Neuron (in vitro differentiated cells): ENCODE results near the gene UQCR11.

Experiments
- H2AFZ ChIP-seq: one replicate; pipeline ENCODE4 v1.6.1; 2013; ENCODE audit warnings: low read depth, mild to moderate bottlenecking, inconsistent platforms, low read length, moderate library complexity
- H3K27me3 ChIP-seq: one replicate; pipeline ENCODE4 v1.6.1; 2013; ENCODE audit warnings: low read length; ENCODE audit not compliant: insufficient read depth
- H3K36me3 ChIP-seq: one replicate; pipeline ENCODE4 v1.6.1; 2013; ENCODE audit warnings: low read length; ENCODE audit not compliant: insufficient read depth
- H3K4me1 ChIP-seq: one replicate; pipeline ENCODE4 v1.6.1; 2013; ENCODE audit warnings: low read length; ENCODE audit not compliant: insufficient read depth
- H3K4me3 ChIP-seq: 2 replicates; pipeline ENCODE4 v1.5.1; 2013; ENCODE audit warnings: mild to moderate bottlenecking, low read length, moderate library complexity
- H3K9me3 ChIP-seq: one replicate; pipeline ENCODE4 v1.6.1; 2013; ENCODE audit warnings: low read length

UQCR11 gene

GRCh38 chr19:1630012-1630411 lies 24.8 kb upstream of the UQCR11 start:
- Histone ChIP-seq H2AFZ (no peak overlapping the region), H3K36me3 (peaks cover 74% of the 10 kb centered on the region), H3K4me1 (no peaks in the 10 kb centered on the region), H3K9me3 (no peaks in the 10 kb centered on the region), H3K27me3 (no peaks in the 10 kb centered on the region), H3K4me3 (no peak overlapping the region)

GRCh38 chr19:1629256-1629808 lies 24.1 kb upstream of the UQCR11 start:
- no peak overlapping the region for H3K4me3 ChIP-seq
- H3K4me1 ChIP-seq, result no peaks in the 10 kb centered on the region
- no peak overlapping the region for H2AFZ ChIP-seq
- no peaks in the 10 kb centered on the region for H3K27me3 ChIP-seq
- no peaks in the 10 kb centered on the region for H3K9me3 ChIP-seq
- H3K36me3 ChIP-seq, result peaks cover 74% of the 10 kb centered on the region

- Histone ChIP-seq H3K36me3 (peaks cover 72% of the 10 kb centered on the region), H3K4me3 (no peak overlapping the region)
Observed at GRCh38 chr19:1627194-1627593, 21.9 kb upstream of the UQCR11 start.

GRCh38 chr19:1626417-1627010 lies 21.3 kb upstream of the UQCR11 start:
- H3K4me1 ChIP-seq, result no peaks in the 10 kb centered on the region
- H3K36me3 ChIP-seq, result peaks cover 67% of the 10 kb centered on the region
- no peaks in the 10 kb centered on the region for H3K9me3 ChIP-seq
- H2AFZ ChIP-seq, result no peak overlapping the region
- H3K27me3 ChIP-seq, result no peaks in the 10 kb centered on the region
- H3K4me3 ChIP-seq, result no peak overlapping the region

More at GRCh38 chr19:1627194-1627593, 21.9 kb upstream of the UQCR11 start:
- H3K27me3 ChIP-seq, result no peaks in the 10 kb centered on the region
- no peaks in the 10 kb centered on the region for H3K4me1 ChIP-seq
- H3K9me3 ChIP-seq, result no peaks in the 10 kb centered on the region
- H2AFZ ChIP-seq, result no peak overlapping the region

GRCh38 chr19:1624458-1624857 lies 19.2 kb upstream of the UQCR11 start:
- H3K36me3 ChIP-seq, result peaks cover 65% of the 10 kb centered on the region
- no peaks in the 10 kb centered on the region for H3K9me3 ChIP-seq
- H3K27me3 ChIP-seq, result no peaks in the 10 kb centered on the region
- no peak overlapping the region for H3K4me3 ChIP-seq
- no peaks in the 10 kb centered on the region for H3K4me1 ChIP-seq
- no peak overlapping the region for H2AFZ ChIP-seq

GRCh38 chr19:1622541-1622940 lies 17.3 kb upstream of the UQCR11 start:
- Histone ChIP-seq H3K9me3 (no peaks in the 10 kb centered on the region), H3K36me3 (peaks cover 82% of the 10 kb centered on the region), H3K4me1 (no peaks in the 10 kb centered on the region), H3K4me3 (no peak overlapping the region), H3K27me3 (no peaks in the 10 kb centered on the region), H2AFZ (no peak overlapping the region)

- no peaks in the 10 kb centered on the region for H3K4me1 ChIP-seq
- H3K36me3 ChIP-seq, result peaks cover 82% of the 10 kb centered on the region
- no peaks in the 10 kb centered on the region for H3K9me3 ChIP-seq
- H2AFZ ChIP-seq, result no peak overlapping the region
- no peaks in the 10 kb centered on the region for H3K27me3 ChIP-seq
- H3K4me3 ChIP-seq, result no peak overlapping the region
Observed at GRCh38 chr19:1622007-1622406, 16.7 kb upstream of the UQCR11 start.

- Histone ChIP-seq H3K4me3 (no peak overlapping the region), H2AFZ (no peak overlapping the region), H3K4me1 (no peaks in the 10 kb centered on the region), H3K9me3 (no peaks in the 10 kb centered on the region), H3K36me3 (peaks cover 82% of the 10 kb centered on the region), H3K27me3 (no peaks in the 10 kb centered on the region)
Observed at GRCh38 chr19:1621574-1621973, 16.3 kb upstream of the UQCR11 start.

GRCh38 chr19:1621021-1621420 lies 15.8 kb upstream of the UQCR11 start:
- Histone ChIP-seq H2AFZ (no peak overlapping the region), H3K4me3 (no peak overlapping the region), H3K36me3 (peaks cover 82% of the 10 kb centered on the region), H3K9me3 (no peaks in the 10 kb centered on the region), H3K4me1 (no peaks in the 10 kb centered on the region), H3K27me3 (no peaks in the 10 kb centered on the region)

- H3K27me3 ChIP-seq, result no peaks in the 10 kb centered on the region
- H3K9me3 ChIP-seq, result no peaks in the 10 kb centered on the region
- no peaks in the 10 kb centered on the region for H3K4me1 ChIP-seq
- no peak overlapping the region for H3K4me3 ChIP-seq
- H2AFZ ChIP-seq, result no peak overlapping the region
- peaks cover 83% of the 10 kb centered on the region for H3K36me3 ChIP-seq
Observed at GRCh38 chr19:1620502-1620901, 15.2 kb upstream of the UQCR11 start.

GRCh38 chr19:1619703-1620102 lies 14.4 kb upstream of the UQCR11 start:
- no peak overlapping the region for H3K4me3 ChIP-seq
- no peak overlapping the region for H2AFZ ChIP-seq
- no peaks in the 10 kb centered on the region for H3K27me3 ChIP-seq
- H3K36me3 ChIP-seq, result peaks cover 84% of the 10 kb centered on the region
- no peaks in the 10 kb centered on the region for H3K4me1 ChIP-seq
- no peaks in the 10 kb centered on the region for H3K9me3 ChIP-seq

GRCh38 chr19:1619094-1619439 lies 13.8 kb upstream of the UQCR11 start:
- no peak overlapping the region for H2AFZ ChIP-seq
- H3K4me1 ChIP-seq, result no peaks in the 10 kb centered on the region
- no peak overlapping the region for H3K4me3 ChIP-seq
- peaks cover 84% of the 10 kb centered on the region for H3K36me3 ChIP-seq
- no peaks in the 10 kb centered on the region for H3K9me3 ChIP-seq
- H3K27me3 ChIP-seq, result no peaks in the 10 kb centered on the region

GRCh38 chr19:1618157-1619093 lies 13.2 kb upstream of the UQCR11 start:
- no peaks in the 10 kb centered on the region for H3K27me3 ChIP-seq
- no peaks in the 10 kb centered on the region for H3K4me1 ChIP-seq
- H3K36me3 ChIP-seq, result peaks cover 86% of the 10 kb centered on the region
- H2AFZ ChIP-seq, result no peak overlapping the region
- no peak overlapping the region for H3K4me3 ChIP-seq
- H3K9me3 ChIP-seq, result no peaks in the 10 kb centered on the region
